ENCODE measurements around the gene XRCC4. TPM values are rescaled to one million over a fixed set of nuclear protein-coding genes. Genes with fewer than 3 reads are reported as not detected.

The XRCC4 gene
- polyA plus RNA-seq, 1 of the 3 experiments (the other 2 are of a cell fraction) = 1.8 TPM

DNA sequence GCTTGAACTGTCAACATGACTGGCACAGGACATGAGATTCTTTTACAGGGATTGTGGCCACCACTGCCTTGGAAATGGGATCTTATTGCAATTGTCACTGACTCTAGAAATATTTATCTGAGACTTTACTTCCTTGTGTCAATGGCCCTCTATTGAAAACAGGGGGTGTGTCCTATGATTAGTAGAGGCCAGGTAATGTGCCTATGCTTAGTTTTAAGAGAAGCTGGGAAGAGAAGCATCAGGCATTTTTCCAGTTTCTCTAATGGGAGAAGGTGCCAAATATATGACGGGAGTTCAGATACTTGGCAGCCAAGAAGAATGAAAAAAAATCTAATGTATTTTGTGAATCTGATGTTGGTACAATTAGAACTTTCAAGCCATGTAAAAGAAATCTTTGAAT, 320.3 kb downstream of the XRCC4 start:
- ChIA-PET POLR2A (no interaction called here), CTCF (no interaction called here)
- no peaks in the 10 kb centered on the region for H4K20me1 ChIP-seq (ENCODE audit: insufficient read depth)
- H3K4me2 ChIP-seq = no peak overlapping the region
- TF ChIP-seq ELF1 (IDR thresholded peaks at IDR 0.05) (no peak), FOXM1 (IDR thresholded peaks at IDR 0.05; ENCODE audit: low read depth) (no peak), PBX3 (IDR thresholded peaks at IDR 0.05) (no peak), CHD2 (IDR thresholded peaks at IDR 0.05; ENCODE audit: low read length, partially characterized antibody) (no peak), ZBTB33 (IDR thresholded peaks at IDR 0.05; ENCODE audit: borderline replicate concordance, low read depth) (no peak), TEAD4 (IDR thresholded peaks at IDR 0.05; ENCODE audit: borderline replicate concordance, insufficient read depth) (no peak)
- TF ChIP-seq, protein P1, sequence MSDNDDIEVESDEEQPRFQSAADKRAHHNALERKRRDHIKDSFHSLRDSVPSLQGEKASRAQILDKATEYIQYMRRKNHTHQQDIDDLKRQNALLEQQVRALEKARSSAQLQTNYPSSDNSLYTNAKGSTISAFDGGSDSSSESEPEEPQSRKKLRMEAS (IDR thresholded peaks at IDR 0.05; ENCODE audit: low read depth) = no peak
- no peaks in the 10 kb centered on the region for H3F3A ChIP-seq (replicated peaks; ENCODE audit: insufficient read depth)
- no peak for DNase-seq
- H3K9me2 ChIP-seq = no peaks in the 10 kb centered on the region
- H3K36me3 ChIP-seq (replicated peaks in 1 of 2; ENCODE audit: control insufficient read depth in 1 of 2, insufficient read depth in 2 of 2, low read length in 1 of 2) = no peaks in the 10 kb centered on the region
- no peaks in the 10 kb centered on the region for H3K9me3 ChIP-seq
- H2AFZ ChIP-seq (ENCODE audit: low read depth) = no peak overlapping the region
- H3K27me3 ChIP-seq (ENCODE audit: insufficient read depth) = no peaks in the 10 kb centered on the region
- no peaks in the 10 kb centered on the region for H3K79me2 ChIP-seq (ENCODE audit: insufficient read depth)
- H3K4me1 ChIP-seq (ENCODE audit: control insufficient read depth in 1 of 2, insufficient read depth in 2 of 2, low read depth in 1 of 2, low read length in 1 of 2) = no peaks in the 10 kb centered on the region
- H3K9ac ChIP-seq = no peak overlapping the region
- H3K27ac ChIP-seq (ENCODE audit: low read depth in 2 of 2, low read length in 1 of 2) = no peak overlapping the region
- 88% methylated on average over 1 of the region's 1 CpG for WGBS (ENCODE audit: low lambda C conversion rate)
- no peak overlapping the region for H3K4me3 ChIP-seq (ENCODE audit: low read depth in 2 of 2, low read length in 1 of 2)

DNA sequence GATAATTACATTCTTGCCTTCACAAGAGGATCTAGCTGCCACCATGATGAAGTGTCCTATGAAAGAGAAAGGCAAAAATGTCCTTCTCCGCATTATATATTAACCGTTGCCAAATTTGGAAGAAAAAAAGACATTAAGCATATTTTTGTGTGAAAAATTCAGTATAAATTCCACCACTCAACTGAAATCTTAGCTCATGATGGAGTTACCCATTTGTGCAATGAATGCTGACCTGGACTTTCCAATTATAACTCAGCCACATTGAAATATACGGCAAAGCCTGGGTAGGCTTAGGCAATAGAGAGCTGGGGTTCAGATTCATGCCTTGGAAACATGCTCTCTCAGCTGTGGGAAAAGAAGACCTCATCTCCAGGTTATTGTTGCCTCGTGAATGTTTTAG, 322.9 kb downstream of the XRCC4 start:
- CTCF ChIA-PET = interaction anchor here (1.3 kb wide), 1 partner anchor 29 kb away, joined by 4 read pairs; no protein-coding TSS in a partner anchor
- no peak for TF ChIP-seq TCF12 (IDR thresholded peaks at IDR 0.05)
- TF ChIP-seq SIN3A (IDR thresholded peaks at IDR 0.05; ENCODE audit: borderline replicate concordance, low read depth, low read length) = no peak
- no peak for TF ChIP-seq RFX5 (IDR thresholded peaks at IDR 0.05; ENCODE audit: low read length)
- TF ChIP-seq TEAD4 (IDR thresholded peaks at IDR 0.05; ENCODE audit: borderline replicate concordance, insufficient read depth) = no peak
- no peak for TF ChIP-seq MEF2A (IDR thresholded peaks at IDR 0.05; ENCODE audit: borderline replicate concordance, low read depth)
- no peak for TF ChIP-seq GABPA (IDR thresholded peaks at IDR 0.05; ENCODE audit: low read depth)
- no peak for TF ChIP-seq FOSL2 (IDR thresholded peaks at IDR 0.05; ENCODE audit: borderline replicate concordance, low read depth)
- TF ChIP-seq ZBTB33 (IDR thresholded peaks at IDR 0.05; ENCODE audit: borderline replicate concordance, low read depth) = no peak
- Histone ChIP-seq H3K27ac (ENCODE audit: low read depth in 2 of 2, low read length in 1 of 2) (no peak overlapping the region), H3K4me2 (no peak overlapping the region), H3K4me1 (ENCODE audit: control insufficient read depth in 1 of 2, insufficient read depth in 2 of 2, low read depth in 1 of 2, low read length in 1 of 2) (no peaks in the 10 kb centered on the region; a peak in 1 of 4 replicates), H3F3A (replicated peaks; ENCODE audit: insufficient read depth) (no peaks in the 10 kb centered on the region), H4K20me1 (ENCODE audit: insufficient read depth) (no peaks in the 10 kb centered on the region), H3K36me3 (replicated peaks in 1 of 2; ENCODE audit: control insufficient read depth in 1 of 2, insufficient read depth in 2 of 2, low read length in 1 of 2) (no peaks in the 10 kb centered on the region), H3K9me2 (no peaks in the 10 kb centered on the region), H2AFZ (ENCODE audit: low read depth) (no peak overlapping the region), H3K79me2 (ENCODE audit: insufficient read depth) (no peaks in the 10 kb centered on the region), H3K4me3 (ENCODE audit: low read depth in 2 of 2, low read length in 1 of 2) (no peak overlapping the region), H3K9me3 (no peaks in the 10 kb centered on the region), H3K27me3 (ENCODE audit: insufficient read depth) (no peaks in the 10 kb centered on the region), H3K9ac (no peak overlapping the region)
- no peak for DNase-seq
- POLR2A ChIA-PET = no interaction called here
- 91% methylated on average over 4 of the region's 4 CpGs for WGBS (ENCODE audit: low lambda C conversion rate)
